Neural progenitor cell (in vitro differentiated cells): Measurements from ENCODE around the gene KLHL3. TPM values are rescaled to one million over a fixed set of nuclear protein-coding genes. Genes with fewer than 3 reads are reported as not detected.

Experiments
- DNase-seq: peaks from one replicate; pipeline ENCODE4 v3.0.0-alpha.2; 2016; ENCODE audit warnings: low spot score
- H2AFZ ChIP-seq: fragments of 200-600 bp; sonication (generic); replicated peaks from 2 replicates; pipeline ENCODE4 v1.6.1; 2016; ENCODE audit warnings: antibody characterized with exemption
- H3F3A ChIP-seq: fragments of 200-600 bp; sonication (generic); 2 replicates; pipeline ENCODE4 v1.6.1; 2016; ENCODE audit warnings: antibody characterized with exemption, low read depth
- H3K27ac ChIP-seq: fragments of 200-600 bp; sonication (generic); 2 replicates; pipeline ENCODE4 v1.5.1; 2016; ENCODE audit warnings: mild to moderate bottlenecking
- H3K27me3 ChIP-seq: fragments of 200-600 bp; sonication (generic); 2 replicates; pipeline ENCODE4 v1.6.1; 2016; ENCODE audit warnings: mild to moderate bottlenecking, moderate library complexity
- H3K36me3 ChIP-seq: fragments of 200-600 bp; sonication (generic); 2 replicates; pipeline ENCODE4 v1.5.1; 2016
- H3K4me1 ChIP-seq: fragments of 200-600 bp; sonication (generic); 2 replicates; pipeline ENCODE4 v1.6.1; 2016; ENCODE audit warnings: mixed run types
- H3K4me2 ChIP-seq: fragments of 200-600 bp; sonication (generic); 2 replicates; pipeline ENCODE4 v1.6.1; 2016
- H3K4me3 ChIP-seq: fragments of 200-600 bp; sonication (generic); 2 replicates; pipeline ENCODE4 v1.5.1; 2016
- H3K79me2 ChIP-seq: fragments of 200-600 bp; sonication (generic); 2 replicates; pipeline ENCODE4 v1.6.1; 2016; ENCODE audit warnings: low read depth
- H3K9ac ChIP-seq: fragments of 200-600 bp; sonication (generic); 2 replicates; pipeline ENCODE4 v1.6.1; 2016
- H3K9me3 ChIP-seq: fragments of 200-600 bp; sonication (generic); 2 replicates; pipeline ENCODE4 v1.5.1; 2016; ENCODE audit warnings: low read depth
- H4K20me1 ChIP-seq: fragments of 200-600 bp; sonication (generic); 2 replicates; pipeline ENCODE4 v1.6.1; 2016; ENCODE audit warnings: low read depth
- H3K27ac Mint-ChIP-seq: 3 replicates; pipeline ENCODE4 v1.8.0; 2021; ENCODE audit warnings: mixed read lengths
- H3K27me3 Mint-ChIP-seq: 2 replicates; pipeline ENCODE4 v1.8.0; 2022; ENCODE audit warnings: low read depth, mild to moderate bottlenecking, inconsistent platforms, moderate library complexity, mixed read lengths; ENCODE audit not compliant: insufficient read depth
- H3K36me3 Mint-ChIP-seq: 3 replicates; pipeline ENCODE4 v1.8.0; 2021; ENCODE audit warnings: mixed read lengths
- H3K4me1 Mint-ChIP-seq: 3 replicates; pipeline ENCODE4 v1.8.0; 2021; ENCODE audit warnings: mixed read lengths
- H3K4me3 Mint-ChIP-seq: 3 replicates; pipeline ENCODE4 v1.8.0; 2021; ENCODE audit warnings: mild to moderate bottlenecking, moderate library complexity, mixed read lengths
- H3K9me3 Mint-ChIP-seq: 3 replicates; pipeline ENCODE4 v1.8.0; 2020; ENCODE audit warnings: mixed read lengths
- EZH2 ChIP-seq: fragments of 200-600 bp; sonication (generic); IDR thresholded peaks from 2 replicates; pipeline ENCODE4 v1.6.1; 2017; ENCODE audit warnings: antibody characterized with exemption, mild to moderate bottlenecking, moderate library complexity
- EZH2phosphoT487 ChIP-seq: fragments of 200-600 bp; sonication (generic); IDR thresholded peaks from 2 replicates; pipeline ENCODE4 v1.6.1; 2017; ENCODE audit warnings: antibody characterized with exemption
- total RNA-seq: library from RNA; depleted of rRNA; stranded (reverse); fragments of >200 nt; gene quantifications from 2 replicates; pipeline ENCODE4 v1.2.3, GENCODE V29; 2015; ENCODE audit warnings: low replicate concordance
- TF ChIP-seq, protein P1 (sequence below): fragments of 200-600 bp; sonication (generic); IDR thresholded peaks from 2 replicates; pipeline ENCODE4 v1.5.1; 2017; ENCODE audit warnings: antibody characterized with exemption, mild to moderate bottlenecking

The KLHL3 gene
- total RNA-seq, 1 donor from 2014 or later, result 26.8 TPM

DNA sequence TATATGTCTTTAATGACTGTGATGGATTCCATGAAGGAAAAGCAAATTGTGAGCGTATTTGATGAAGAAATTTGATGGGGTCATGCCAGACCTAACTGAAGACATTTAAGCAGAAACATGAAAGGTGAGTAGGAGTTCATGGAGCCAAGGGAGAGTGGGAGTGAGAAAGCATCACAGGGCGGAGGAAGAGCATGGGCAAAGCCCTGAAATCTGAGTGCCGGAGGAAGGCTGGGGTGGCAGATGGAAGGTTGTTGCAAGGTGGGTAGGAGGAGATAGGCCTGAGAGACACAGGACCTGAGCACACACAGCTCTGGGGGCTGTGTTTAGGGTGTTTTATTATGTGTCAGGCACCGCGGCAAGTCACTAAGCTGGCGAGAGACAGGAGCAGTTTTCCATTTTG lies 136.4 kb downstream of the KLHL3 start:
- Mint-ChIP-seq H3K4me1 (peaks cover 1% of the 10 kb centered on the region), H3K4me3 (no peak overlapping the region), H3K27me3 (peaks cover 5% of the 10 kb centered on the region), H3K36me3 (no peaks in the 10 kb centered on the region), H3K9me3 (peaks cover 2% of the 10 kb centered on the region), H3K27ac (no peak overlapping the region)
- H3F3A ChIP-seq, result no peaks in the 10 kb centered on the region
- H3K9me3 ChIP-seq, result no peaks in the 10 kb centered on the region
- no peaks in the 10 kb centered on the region for H4K20me1 ChIP-seq
- no peak overlapping the region for H3K4me2 ChIP-seq
- TF ChIP-seq, protein P1, sequence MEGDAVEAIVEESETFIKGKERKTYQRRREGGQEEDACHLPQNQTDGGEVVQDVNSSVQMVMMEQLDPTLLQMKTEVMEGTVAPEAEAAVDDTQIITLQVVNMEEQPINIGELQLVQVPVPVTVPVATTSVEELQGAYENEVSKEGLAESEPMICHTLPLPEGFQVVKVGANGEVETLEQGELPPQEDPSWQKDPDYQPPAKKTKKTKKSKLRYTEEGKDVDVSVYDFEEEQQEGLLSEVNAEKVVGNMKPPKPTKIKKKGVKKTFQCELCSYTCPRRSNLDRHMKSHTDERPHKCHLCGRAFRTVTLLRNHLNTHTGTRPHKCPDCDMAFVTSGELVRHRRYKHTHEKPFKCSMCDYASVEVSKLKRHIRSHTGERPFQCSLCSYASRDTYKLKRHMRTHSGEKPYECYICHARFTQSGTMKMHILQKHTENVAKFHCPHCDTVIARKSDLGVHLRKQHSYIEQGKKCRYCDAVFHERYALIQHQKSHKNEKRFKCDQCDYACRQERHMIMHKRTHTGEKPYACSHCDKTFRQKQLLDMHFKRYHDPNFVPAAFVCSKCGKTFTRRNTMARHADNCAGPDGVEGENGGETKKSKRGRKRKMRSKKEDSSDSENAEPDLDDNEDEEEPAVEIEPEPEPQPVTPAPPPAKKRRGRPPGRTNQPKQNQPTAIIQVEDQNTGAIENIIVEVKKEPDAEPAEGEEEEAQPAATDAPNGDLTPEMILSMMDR, result no peak
- TF ChIP-seq EZH2, result no peak
- no peak for TF ChIP-seq EZH2phosphoT487
- no peak for DNase-seq
- no peak overlapping the region for H2AFZ ChIP-seq
- peaks cover 23% of the 10 kb centered on the region for H3K27me3 ChIP-seq
- no peak overlapping the region for H3K4me3 ChIP-seq
- H3K4me1 ChIP-seq, result peaks cover under 1% of the 10 kb centered on the region
- H3K27ac ChIP-seq, result no peak overlapping the region
- no peaks in the 10 kb centered on the region for H3K36me3 ChIP-seq
- no peak overlapping the region for H3K9ac ChIP-seq
- no peaks in the 10 kb centered on the region for H3K79me2 ChIP-seq

- Histone ChIP-seq H3K36me3 (no peaks in the 10 kb centered on the region), H3K4me2 (no peak overlapping the region), H3K27ac (no peak overlapping the region), H4K20me1 (no peaks in the 10 kb centered on the region), H3K9me3 (no peaks in the 10 kb centered on the region), H3F3A (no peaks in the 10 kb centered on the region), H3K27me3 (peaks cover 23% of the 10 kb centered on the region), H3K4me1 (no peaks in the 10 kb centered on the region), H3K79me2 (no peaks in the 10 kb centered on the region), H2AFZ (no peak overlapping the region), H3K9ac (no peak overlapping the region), H3K4me3 (no peak overlapping the region)
- TF ChIP-seq EZH2phosphoT487, result no peak
- TF ChIP-seq, protein P1, result no peak
- TF ChIP-seq EZH2, result no peak
- no peaks in the 10 kb centered on the region for H3K36me3 Mint-ChIP-seq
- H3K4me3 Mint-ChIP-seq, result no peak overlapping the region
- H3K4me1 Mint-ChIP-seq, result no peaks in the 10 kb centered on the region
- peaks cover 2% of the 10 kb centered on the region for H3K9me3 Mint-ChIP-seq
- H3K27me3 Mint-ChIP-seq, result peaks cover 5% of the 10 kb centered on the region
- no peak for DNase-seq
- no peak overlapping the region for H3K27ac Mint-ChIP-seq
These were observed 137.5 kb downstream of the KLHL3 start for GRCh38 chr5:137598399-137598798.

GRCh38 chr5:137596941-137597340 lies 138.9 kb downstream of the KLHL3 start:
- no peaks in the 10 kb centered on the region for H3K36me3 ChIP-seq
- Mint-ChIP-seq H3K36me3 (no peaks in the 10 kb centered on the region), H3K9me3 (peaks cover 2% of the 10 kb centered on the region), H3K27me3 (peaks cover 5% of the 10 kb centered on the region), H3K4me3 (no peak overlapping the region), H3K27ac (no peak overlapping the region), H3K4me1 (no peaks in the 10 kb centered on the region)
- H3K9ac ChIP-seq, result no peak overlapping the region
- H3F3A ChIP-seq, result no peaks in the 10 kb centered on the region
- no peak overlapping the region for H3K4me2 ChIP-seq
- H3K79me2 ChIP-seq, result no peaks in the 10 kb centered on the region
- no peaks in the 10 kb centered on the region for H3K4me1 ChIP-seq
- no peak overlapping the region for H3K27ac ChIP-seq
- peaks cover 23% of the 10 kb centered on the region for H3K27me3 ChIP-seq
- H2AFZ ChIP-seq, result no peak overlapping the region
- no peak for DNase-seq
- H3K4me3 ChIP-seq, result no peak overlapping the region
- no peaks in the 10 kb centered on the region for H4K20me1 ChIP-seq
- TF ChIP-seq, protein P1, result no peak
- no peaks in the 10 kb centered on the region for H3K9me3 ChIP-seq
